ENCODE data around the gene STAT3. TPM values are rescaled to one million over a fixed set of nuclear protein-coding genes. Genes with fewer than 3 reads are reported as not detected.

Gene STAT3
- total RNA-seq = 100 to 1,000 TPM; 134 to 255 (median 180) TPM

DNA sequence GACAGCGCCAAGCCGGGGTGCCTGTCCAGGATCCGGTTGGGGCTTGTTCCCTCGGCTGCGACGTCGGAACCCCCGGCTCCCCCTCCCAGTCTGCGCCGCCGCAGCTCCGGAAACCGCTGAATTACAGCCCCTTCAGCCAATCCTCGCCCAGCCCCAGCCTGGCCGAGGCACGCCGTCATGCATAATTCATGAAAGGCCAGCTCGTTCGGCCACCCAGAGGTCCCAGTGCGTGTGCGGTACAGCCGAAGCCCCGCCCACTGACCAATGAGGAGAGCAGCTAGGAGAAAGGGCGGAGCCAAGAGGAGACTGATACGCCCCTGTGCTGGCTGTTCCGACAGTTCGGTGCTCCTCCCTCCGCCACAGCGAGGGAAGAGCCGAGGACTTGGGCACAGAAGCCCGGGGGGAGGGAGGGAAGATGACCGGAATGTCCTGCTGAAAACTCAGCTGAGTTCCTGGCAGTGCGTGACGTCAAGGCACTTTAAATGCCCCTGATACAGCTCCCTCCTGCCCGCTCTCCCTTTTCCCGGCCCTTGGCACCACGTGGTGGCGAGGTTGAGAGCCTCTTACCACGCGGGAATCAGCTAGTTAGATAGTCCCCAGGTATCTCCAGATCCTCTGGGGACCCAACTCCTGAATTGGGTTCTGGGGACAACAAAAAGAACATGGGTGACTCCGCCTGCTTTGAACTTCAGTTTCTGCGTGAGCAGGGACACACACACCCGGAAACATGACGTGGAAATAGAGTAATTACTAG, at the start of gene STAT3:
Gene STAT3 (minus strand): TSS at position 62 of the 754 bp plus-strand sequence. CDS start 39,926 bp downstream, outside the sequence.
- TF ChIP-seq, protein P1, sequence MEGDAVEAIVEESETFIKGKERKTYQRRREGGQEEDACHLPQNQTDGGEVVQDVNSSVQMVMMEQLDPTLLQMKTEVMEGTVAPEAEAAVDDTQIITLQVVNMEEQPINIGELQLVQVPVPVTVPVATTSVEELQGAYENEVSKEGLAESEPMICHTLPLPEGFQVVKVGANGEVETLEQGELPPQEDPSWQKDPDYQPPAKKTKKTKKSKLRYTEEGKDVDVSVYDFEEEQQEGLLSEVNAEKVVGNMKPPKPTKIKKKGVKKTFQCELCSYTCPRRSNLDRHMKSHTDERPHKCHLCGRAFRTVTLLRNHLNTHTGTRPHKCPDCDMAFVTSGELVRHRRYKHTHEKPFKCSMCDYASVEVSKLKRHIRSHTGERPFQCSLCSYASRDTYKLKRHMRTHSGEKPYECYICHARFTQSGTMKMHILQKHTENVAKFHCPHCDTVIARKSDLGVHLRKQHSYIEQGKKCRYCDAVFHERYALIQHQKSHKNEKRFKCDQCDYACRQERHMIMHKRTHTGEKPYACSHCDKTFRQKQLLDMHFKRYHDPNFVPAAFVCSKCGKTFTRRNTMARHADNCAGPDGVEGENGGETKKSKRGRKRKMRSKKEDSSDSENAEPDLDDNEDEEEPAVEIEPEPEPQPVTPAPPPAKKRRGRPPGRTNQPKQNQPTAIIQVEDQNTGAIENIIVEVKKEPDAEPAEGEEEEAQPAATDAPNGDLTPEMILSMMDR (IDR thresholded peaks at IDR 0.05; ENCODE audit: low read depth) = no peak

DNA sequence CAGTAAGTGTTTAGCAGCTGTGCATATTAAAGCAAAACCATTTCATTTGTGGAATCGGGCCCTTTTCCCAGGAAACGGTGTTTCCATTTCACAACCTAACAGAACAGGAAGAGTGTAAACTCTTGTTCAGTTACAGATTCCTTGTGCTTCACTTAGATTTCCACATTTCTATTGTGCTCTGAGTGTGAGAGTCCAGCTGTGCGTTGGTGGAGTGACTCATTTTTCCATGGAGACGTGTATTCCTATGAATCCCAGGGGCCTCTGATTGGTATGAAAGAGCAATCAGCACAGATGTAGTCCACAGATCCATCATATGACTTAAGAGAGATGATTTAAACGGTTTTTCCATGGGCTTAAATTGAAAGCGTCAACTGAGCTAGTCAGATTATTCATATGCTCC, 48.1 kb upstream of the STAT3 start:
- TF ChIP-seq, protein P1 (IDR thresholded peaks at IDR 0.05; ENCODE audit: low read depth) = no peak

- TF ChIP-seq, protein P1 (IDR thresholded peaks at IDR 0.05; ENCODE audit: low read depth) = no peak
Measured at GRCh38 chr17:42431758-42432161, 43.5 kb upstream of the STAT3 start.

DNA sequence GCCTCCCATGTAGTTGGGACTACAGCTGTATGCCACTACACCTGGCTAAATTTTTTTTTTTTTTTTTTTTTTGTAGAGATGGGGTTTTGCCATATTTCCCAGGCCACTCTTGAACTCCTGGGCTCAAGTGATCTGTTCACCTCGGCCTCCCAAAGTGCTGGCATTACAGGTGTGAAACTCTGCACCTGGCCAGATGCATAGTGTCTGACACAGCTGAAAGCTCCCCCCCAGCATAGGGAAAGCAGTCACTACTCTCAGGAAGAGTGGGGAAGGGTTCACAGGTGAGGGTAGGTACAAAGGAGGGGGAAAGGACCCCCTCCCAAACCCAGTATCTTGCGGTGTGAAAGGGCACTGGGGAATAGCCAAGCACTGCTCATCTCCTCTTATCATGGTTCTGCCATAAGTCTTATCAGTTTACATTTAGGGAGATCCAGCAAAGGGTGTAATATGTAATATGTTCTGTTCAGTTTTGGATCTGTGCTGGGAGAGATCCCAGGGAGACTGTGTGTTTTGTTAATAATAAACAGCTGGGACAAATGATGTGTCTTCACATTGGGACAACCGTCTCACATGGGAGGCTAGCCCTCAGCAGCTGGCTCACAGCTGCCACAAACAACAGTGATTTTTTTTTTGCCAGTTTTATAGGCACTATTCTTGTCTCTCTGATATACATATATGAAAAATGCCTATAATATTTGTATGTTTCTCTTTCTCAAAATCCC, 41.6 kb upstream of the STAT3 start:
- TF ChIP-seq, protein P1 (IDR thresholded peaks at IDR 0.05; ENCODE audit: low read depth) = no peak

GRCh38 chr17:42428141-42428944, 40.1 kb upstream of the STAT3 start:
- TF ChIP-seq, protein P1 (IDR thresholded peaks at IDR 0.05; ENCODE audit: low read depth) = no peak

GRCh38 chr17:42424991-42425610, 36.9 kb upstream of the STAT3 start:
- TF ChIP-seq, protein P1 (IDR thresholded peaks at IDR 0.05; ENCODE audit: low read depth) = no peak

All from subcutaneous adipose tissue (tissue), 4 donors.